HG02610 (cell line): ENCODE data around the gene CCDC24.

Source experiments
- ATAC-seq: cut with Tn5 transposase; IDR thresholded peaks from one replicate; pipeline ENCODE4 v1.9.1; 2021; ENCODE audit warnings: mild to moderate bottlenecking, moderate library complexity; ENCODE audit not compliant: unreplicated experiment

The CCDC24 gene

GRCh38 chr1:43995984-43996732 lies 4.8 kb downstream of the CCDC24 start:
- ATAC-seq = no peak

GRCh38 chr1:43996733-43997115 lies 5.3 kb downstream of the CCDC24 start:
- ATAC-seq = no peak

GRCh38 chr1:43997295-43997999 lies 6.0 kb downstream of the CCDC24 start:
- ATAC-seq = no peak

DNA sequence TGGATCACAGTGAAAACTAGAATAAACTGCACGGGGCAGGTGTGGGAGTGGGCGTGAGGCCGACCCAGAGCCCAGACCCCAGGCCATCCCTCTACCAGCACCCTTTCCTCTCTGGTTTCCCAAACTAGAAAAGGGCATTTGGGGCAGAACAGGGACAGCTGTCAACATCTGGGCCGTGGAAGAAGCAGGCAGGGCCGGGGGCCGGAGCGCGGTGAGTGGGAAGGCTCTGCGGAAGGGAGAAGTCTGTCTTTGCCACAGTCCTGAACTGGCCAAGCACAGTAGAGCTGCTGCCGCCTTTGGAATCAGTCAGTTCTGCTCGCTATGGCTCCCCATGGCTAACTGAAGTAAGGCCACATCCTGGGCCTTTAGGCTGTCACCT lies 6.6 kb downstream of the CCDC24 start:
- ATAC-seq = no peak

- ATAC-seq = no peak
These were observed 8.1 kb downstream of the CCDC24 start for GRCh38 chr1:43999455-43999854.

GRCh38 chr1:44000122-44000665 lies 8.8 kb downstream of the CCDC24 start:
- no peak for ATAC-seq

DNA sequence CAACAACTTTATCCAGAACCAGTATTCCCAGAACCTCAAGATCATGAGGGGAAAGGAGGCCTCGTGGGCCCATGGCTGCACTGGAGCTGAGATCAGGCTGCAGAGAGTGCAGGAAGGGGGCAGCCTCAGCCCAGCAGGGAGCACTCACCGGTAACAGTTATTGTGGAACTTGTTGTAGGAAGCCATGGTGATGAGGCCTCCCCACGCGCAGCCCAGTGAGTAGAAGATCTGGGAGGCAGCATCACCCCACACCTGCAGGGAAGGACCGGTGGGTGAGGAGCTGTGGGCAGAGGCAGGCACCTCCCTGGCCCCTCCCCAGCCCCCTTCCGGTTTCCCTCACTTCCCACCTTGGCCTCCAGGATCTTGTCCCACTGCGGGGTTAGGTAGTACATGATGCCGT lies 10.8 kb downstream of the CCDC24 start:
- ATAC-seq = no peak

DNA sequence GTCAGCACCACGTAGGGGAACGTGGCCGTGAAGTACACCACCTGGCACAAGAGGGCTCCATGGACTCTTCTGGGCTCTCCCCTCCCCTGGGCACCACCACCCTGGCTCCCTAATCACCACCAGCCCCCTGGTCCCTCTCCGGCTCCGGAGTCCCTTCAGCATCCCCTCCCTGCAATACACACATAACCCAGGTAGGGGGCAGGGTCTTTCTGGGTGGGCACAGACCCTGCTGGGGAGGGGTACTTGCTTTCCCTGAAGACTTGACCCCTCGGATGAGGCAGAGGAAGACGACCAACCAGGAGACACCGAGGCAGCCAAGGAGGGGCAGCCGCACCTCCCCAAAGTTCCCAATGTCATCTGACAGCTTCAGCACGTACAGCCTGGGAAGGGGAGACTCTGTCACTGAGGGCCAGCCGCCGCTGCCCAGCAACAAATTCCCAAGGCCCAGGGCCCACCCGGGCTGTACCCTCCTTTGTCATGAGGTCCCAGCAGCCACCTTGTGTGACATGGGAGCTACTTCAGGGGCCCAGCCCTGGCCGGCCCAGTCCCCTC lies 11.3 kb downstream of the CCDC24 start:
- no peak for ATAC-seq

DNA sequence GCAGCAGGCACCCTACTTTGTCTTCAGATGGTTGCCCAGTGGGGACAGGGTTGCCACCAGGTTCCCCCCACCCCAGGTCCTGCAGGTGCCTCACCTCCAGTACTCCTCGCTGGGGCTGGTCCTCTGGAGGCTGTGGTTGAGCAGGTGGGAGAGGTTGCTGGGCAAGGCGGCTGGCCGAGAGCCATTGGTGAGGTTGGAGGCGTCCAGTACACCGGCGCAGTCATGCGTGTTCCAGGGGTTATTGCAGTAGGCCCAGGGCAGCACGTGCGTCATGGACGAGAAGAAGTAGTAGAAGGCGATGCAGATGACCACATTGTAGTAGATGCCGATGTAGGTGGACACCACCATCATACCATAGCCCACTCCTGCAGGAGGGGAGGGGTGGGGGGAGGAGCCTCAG lies 16.9 kb downstream of the CCDC24 start:
- ATAC-seq = no peak

DNA sequence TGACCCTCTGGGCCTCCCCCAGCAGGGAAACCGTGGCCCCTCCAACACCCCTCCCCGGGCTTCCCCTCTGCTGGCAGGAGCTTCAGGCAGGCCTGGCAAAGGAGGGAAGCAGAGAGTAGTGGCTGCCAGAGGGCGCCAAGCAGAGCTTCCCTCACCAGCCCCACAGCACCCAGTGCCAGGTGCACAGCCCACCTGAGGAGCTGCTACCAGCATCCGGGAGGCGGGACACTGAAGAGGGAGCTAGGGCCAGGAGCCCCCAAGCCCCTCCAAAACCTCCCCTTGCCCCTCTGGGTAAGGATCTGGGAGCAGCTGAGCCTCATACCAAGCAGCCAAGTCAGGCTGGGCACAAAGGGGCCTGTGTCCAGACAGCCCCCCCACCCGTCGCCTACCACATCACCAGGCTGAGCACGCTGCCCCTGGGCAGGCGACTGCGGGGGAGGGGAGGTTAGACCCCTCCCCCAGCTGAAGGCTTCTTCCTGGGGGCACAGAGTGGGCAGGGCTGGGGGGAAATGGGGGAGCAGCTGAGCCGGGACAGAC lies 19.6 kb downstream of the CCDC24 start:
- ATAC-seq = no peak

- no peak for ATAC-seq
These were observed 21.0 kb downstream of the CCDC24 start for GRCh38 chr1:44012404-44012803.

DNA sequence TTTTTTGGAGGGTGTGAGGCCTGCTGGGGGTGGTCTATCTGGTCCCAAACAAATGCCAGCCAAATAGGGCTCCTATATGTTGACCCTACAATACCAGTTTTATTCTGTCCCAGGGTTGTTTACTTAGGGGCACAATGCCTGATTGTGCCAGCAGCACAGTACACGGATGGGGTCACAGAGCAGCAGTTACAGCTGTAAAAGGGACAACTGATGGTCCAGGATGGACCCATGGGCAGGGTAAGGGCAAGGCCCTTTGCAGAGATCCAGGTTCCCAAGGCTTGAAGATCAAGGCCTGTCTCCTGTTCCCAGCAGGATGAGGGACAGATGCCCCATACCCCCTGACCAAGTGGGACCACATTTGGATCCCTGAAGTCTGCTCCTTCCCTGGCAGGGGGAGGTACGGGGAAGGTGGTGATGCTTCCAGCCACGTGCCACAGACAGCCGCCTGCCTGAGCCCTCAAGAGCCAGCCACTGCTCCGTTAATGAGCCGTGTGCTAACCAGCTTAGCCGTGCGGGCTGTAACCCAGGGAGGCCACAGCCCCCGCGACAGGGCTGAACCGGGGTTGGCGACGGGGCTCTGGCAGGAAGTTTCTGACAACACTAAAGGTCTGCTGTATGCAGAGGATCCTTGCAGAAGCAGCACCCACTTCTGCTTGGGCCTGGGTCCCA lies 21.7 kb downstream of the CCDC24 start:
- no peak for ATAC-seq

GRCh38 chr1:44013949-44014348 lies 22.6 kb downstream of the CCDC24 start:
- ATAC-seq = no peak

DNA sequence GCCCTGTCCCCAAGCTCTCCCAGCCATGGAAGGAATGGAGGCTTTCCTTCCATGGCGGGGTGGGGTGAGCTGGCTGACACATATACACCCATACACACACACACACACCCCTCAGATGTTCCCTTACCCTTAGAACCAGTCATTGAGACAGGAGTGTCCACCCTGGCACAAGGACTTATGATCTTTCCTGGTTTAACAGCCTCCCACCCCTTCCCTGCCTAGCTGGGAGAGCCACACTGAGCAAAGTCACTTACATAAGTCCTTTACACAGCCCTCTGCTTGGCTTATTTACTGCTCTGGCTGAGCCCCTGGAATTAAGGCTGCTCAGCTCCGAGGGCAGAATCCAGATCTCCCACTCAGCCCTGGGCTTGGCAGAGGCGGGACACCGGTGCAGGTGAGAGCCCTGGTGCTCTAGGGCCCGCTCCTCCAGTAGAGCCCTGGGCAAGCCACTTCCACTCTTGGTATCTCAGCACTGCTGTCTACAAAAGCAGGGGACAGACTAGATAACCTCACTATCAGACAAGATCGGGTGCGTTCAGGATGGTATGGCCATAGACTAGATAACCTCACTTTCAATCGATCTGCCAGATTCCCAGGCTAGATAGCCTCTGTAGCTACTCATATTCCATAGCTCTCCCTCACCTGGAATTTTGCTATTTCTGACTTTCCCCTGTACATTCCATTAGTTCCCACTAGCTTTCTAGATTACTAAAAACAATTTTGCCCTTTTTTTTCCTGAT lies 23.1 kb downstream of the CCDC24 start:
- ATAC-seq = no peak

DNA sequence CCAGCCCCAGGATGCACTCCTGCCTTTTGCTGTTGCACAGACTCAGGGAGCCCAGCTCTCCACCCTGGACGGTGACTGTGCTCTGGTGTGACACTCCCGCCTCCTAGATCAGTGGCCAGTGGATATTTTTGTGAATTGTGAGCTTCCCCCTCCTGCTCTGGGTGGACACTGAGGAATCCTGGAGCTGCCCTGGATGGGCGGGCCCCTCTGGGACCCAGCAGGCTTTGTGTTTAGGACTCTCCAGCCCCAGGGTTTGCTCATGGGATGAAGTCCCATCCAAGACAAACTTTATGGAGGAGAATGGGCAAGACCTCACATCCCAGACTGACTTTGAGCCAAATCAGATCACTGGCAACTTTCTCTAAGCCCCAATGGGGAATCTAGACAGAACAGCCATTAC lies 23.8 kb downstream of the CCDC24 start:
- ATAC-seq = no peak

DNA sequence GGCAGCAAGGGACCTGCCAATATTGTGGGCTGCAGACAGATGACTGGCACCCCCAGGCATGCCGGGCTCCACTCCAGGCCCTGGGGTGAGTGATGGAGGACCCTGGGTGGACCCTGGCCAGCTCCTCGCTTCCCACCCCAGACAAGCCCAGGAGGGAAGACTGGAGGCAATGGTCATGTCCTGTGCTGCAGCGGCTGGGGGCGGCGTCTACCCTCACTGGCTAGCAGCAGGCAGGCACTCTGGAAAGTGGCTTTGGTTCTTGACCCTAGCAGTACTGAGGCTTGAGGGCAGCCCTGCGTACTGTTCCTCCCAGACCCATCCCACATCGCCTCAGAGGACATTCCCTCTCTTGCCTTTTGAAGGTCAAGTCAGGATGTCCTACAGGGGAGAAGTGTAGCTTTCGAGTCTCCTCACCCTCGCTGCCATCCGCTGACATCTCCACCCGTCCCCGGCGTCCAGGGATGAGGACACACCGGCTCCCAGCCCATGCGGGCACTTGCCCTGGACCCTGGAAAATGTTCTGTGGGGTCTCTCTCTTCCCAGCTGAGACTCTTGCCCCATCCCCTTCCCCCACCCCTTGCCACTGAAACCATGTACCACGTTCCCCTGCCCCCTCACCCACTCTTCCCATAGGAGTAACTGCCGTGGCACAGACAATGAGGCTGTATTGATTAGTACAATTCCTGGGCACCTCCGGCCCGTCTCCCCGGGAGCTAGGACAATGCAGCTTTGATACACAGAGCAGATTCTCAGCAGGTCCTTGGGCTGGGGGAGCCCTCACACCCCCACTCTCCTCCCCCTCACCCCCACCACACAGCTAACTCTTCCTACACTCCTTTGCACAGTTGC lies 24.9 kb downstream of the CCDC24 start:
- no peak for ATAC-seq

- ATAC-seq = no peak
These were observed 25.5 kb downstream of the CCDC24 start for GRCh38 chr1:44016890-44017400.

DNA sequence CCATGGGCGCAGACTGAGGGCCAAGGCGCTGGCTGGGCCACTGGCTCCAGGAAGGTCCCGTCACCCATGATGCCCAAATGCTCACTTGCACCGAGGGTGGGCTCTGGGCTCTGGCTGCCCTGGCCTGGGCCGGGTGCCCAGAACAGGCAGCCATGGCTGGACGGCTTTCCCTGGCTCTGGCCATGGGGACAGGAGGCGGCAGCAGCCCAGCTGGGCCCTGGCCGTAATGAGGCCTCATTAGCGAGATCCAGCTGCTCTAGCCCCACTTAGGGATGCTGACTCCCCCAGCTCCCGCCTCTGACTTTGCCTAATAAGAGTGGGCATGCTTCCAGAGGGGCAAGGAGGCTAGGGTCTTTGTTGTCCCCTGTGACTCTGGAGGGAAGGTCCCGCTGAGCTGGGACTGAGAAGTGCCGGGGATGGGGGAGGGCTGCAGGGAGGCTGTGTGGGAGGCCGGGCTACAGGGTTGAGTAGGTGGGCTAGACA lies 28.1 kb downstream of the CCDC24 start:
- ATAC-seq = no peak

DNA sequence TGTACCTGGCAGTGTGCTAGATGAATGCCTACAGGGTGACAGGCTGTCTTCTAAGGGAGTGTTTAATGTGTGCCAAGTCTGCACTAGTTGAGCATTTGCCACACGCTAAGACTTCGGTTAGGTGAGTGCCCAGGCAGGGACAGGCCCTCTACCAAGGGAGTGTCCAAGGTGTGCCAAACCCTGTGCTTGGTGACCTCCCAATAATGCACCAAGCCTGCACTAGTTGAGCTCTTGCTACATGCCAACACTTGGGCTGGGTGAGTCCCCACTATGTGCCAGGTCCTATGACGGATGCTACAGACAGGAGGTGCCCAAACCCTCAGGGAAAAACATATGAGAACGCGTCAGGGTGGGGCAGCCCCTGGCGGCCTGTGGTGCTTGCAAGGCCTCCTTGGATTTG lies 29.1 kb downstream of the CCDC24 start:
- no peak for ATAC-seq
